Chondrocyte (in vitro differentiated cells): ENCODE measurements around the gene TSN. TPM values are rescaled to one million over a fixed set of nuclear protein-coding genes. Genes with fewer than 3 reads are reported as not detected.
"Not testable (repeated sequence)": the region's sequence is repeated elsewhere in the genome, so short reads cannot be mapped to it uniquely, and the experiment has no call there.

Experiments
- DNase-seq: peaks from one replicate; pipeline ENCODE4 v3.0.0; 2021; ENCODE audit warnings: mixed read lengths, low spot score
- H3K27ac Mint-ChIP-seq: one replicate; pipeline ENCODE4 v1.8.0; 2021; ENCODE audit warnings: mild to moderate bottlenecking, moderate library complexity, mixed read lengths; ENCODE audit not compliant: unreplicated experiment
- H3K27me3 Mint-ChIP-seq: 2 replicates; pipeline ENCODE4 v1.8.0; 2021; ENCODE audit warnings: low read depth, mixed read lengths
- H3K36me3 Mint-ChIP-seq: 2 replicates; pipeline ENCODE4 v1.8.0; 2021; ENCODE audit warnings: low read depth, mixed read lengths
- H3K4me1 Mint-ChIP-seq: 2 replicates; pipeline ENCODE4 v1.8.0; 2021; ENCODE audit warnings: low read depth, mild to moderate bottlenecking, mixed read lengths
- H3K4me3 Mint-ChIP-seq: one replicate; pipeline ENCODE4 v1.8.0; 2021; ENCODE audit warnings: mild to moderate bottlenecking, moderate library complexity, mixed read lengths; ENCODE audit not compliant: unreplicated experiment
- H3K9me3 Mint-ChIP-seq: 2 replicates; pipeline ENCODE4 v1.8.0; 2021; ENCODE audit warnings: low read depth, mixed read lengths
- total RNA-seq: library from RNA; stranded (reverse); gene quantifications from 3 replicates; pipeline ENCODE4 v1.2.1, GENCODE V29; 2021
- TF ChIP-seq, protein P1 (sequence below): fragments of 200-600 bp; sonication (generic); IDR thresholded peaks from 2 replicates; pipeline ENCODE4 v1.5.0; 2021; ENCODE audit warnings: antibody characterized with exemption, mild to moderate bottlenecking, moderate library complexity

TSN gene
- total RNA-seq, 1 donor from 2014 or later, result 57.1 TPM

DNA sequence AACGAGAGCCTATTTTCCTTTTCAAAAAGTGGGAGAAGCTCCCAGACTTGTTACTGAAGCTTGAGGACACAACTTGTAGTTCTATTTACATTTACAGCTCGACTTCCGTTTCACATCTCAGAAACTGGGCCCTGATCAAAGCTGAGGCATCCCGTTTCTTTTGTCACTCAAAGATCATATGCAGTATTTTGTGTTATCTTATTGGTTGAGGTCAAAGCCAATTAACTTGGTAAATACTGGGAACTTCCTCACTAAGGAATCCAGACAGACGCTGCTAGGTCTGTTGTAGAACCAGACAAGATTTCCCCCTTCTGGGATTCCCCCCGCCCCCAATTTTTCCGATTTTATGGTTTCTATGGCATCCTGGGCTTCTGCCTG is 50.3 kb downstream of the TSN start:
- TF ChIP-seq, protein P1, sequence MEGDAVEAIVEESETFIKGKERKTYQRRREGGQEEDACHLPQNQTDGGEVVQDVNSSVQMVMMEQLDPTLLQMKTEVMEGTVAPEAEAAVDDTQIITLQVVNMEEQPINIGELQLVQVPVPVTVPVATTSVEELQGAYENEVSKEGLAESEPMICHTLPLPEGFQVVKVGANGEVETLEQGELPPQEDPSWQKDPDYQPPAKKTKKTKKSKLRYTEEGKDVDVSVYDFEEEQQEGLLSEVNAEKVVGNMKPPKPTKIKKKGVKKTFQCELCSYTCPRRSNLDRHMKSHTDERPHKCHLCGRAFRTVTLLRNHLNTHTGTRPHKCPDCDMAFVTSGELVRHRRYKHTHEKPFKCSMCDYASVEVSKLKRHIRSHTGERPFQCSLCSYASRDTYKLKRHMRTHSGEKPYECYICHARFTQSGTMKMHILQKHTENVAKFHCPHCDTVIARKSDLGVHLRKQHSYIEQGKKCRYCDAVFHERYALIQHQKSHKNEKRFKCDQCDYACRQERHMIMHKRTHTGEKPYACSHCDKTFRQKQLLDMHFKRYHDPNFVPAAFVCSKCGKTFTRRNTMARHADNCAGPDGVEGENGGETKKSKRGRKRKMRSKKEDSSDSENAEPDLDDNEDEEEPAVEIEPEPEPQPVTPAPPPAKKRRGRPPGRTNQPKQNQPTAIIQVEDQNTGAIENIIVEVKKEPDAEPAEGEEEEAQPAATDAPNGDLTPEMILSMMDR, result no peak
- H3K36me3 Mint-ChIP-seq, result peaks cover 6% of the 10 kb centered on the region
- peaks cover 9% of the 10 kb centered on the region for H3K9me3 Mint-ChIP-seq
- H3K27me3 Mint-ChIP-seq, result peaks cover 5% of the 10 kb centered on the region
- no peak overlapping the region for H3K27ac Mint-ChIP-seq
- H3K4me1 Mint-ChIP-seq, result peaks cover 6% of the 10 kb centered on the region
- H3K4me3 Mint-ChIP-seq, result no peak overlapping the region
- DNase-seq, result no peak

DNA sequence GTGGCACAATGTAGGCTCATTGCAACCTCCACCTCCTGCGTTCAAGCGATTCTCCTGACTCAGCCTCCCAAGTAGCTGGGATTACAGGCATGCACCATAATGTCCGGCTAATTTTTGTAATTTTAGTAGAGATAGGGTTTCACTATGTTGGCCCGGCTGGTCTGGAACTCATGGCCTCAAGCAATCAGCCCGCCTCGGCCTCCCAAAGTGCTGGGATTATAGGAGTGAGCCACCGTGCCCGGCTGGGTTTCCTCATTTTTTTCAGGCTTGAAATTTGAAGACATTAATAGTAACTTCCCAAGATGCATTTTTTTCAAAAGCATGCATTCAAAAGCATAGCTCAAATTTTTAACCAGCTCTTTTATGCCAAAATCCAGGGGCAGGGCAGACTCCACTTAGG is 52.3 kb downstream of the TSN start:
- not testable (repeated sequence) for H3K9me3 Mint-ChIP-seq, H3K4me3 Mint-ChIP-seq, H3K36me3 Mint-ChIP-seq, DNase-seq, H3K27ac Mint-ChIP-seq, H3K27me3 Mint-ChIP-seq, H3K4me1 Mint-ChIP-seq

DNA sequence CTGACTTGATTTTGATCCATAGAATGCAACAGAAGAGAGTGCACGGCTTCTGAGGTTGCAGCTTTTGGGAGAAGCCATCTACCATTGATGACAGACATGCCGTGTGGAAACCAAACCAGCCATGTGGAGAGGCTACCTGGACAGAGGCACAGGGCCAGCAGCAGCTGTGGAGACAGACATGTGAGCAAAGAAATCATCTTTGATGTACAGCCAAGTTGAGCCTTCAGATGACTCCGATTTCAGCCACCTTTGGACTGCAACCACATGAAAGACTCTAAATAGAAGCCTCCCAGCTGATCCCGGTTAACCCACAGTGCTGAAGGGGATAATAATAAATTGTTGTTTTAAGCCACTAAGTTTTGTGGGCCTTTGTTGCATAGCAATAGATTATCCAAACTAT is 54.2 kb downstream of the TSN start:
- Mint-ChIP-seq H3K27me3 (peaks cover 6% of the 10 kb centered on the region), H3K27ac (no peak overlapping the region), H3K4me3 (no peak overlapping the region), H3K36me3 (no peaks in the 10 kb centered on the region), H3K9me3 (no peaks in the 10 kb centered on the region), H3K4me1 (peaks cover 2% of the 10 kb centered on the region)
- TF ChIP-seq, protein P1, result no peak
- DNase-seq, result no peak

DNA sequence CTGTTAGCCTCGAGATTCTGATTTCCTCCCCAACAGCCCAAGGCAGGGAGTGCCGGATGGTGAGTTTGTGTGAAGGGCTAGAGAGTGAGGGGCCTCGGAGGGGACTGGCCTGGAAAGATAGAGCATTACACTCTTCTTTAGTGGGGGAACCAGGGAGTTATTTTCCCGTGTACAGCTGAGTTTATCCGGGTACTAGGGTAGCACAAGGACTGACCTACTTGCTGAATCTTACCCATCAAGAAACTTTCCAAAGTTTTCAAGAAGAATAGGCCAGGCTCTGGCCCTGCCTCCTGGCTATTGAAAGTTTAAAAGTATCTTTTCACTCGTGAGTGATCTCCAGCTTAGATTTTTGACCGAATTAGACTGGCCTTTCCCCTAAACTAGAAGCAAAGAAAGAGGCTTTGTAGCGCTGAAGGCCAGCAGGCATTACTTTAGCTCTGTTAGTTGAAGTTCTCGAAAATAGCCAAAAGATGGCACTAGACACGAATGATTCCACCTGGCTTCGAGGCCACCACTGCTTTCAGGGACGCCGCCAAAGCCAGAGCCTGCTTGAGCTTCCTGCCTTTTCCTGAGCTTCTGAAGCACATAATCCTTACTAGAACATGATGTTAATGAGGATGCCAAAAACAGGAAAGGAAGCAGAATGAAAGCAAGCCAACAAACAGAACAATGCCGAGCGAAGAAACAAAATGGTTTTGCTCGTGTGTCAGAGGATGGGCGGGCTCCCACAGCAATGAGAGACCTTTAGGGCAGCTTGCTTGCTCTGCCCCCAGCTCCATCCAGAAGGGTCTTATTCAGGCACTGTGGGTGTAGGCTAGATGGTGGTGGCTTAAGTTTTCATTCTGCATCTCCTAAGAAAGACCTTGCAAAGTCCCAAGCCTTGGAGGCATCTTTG is 55.8 kb downstream of the TSN start:
- TF ChIP-seq, protein P1, result peak; percentile 88
- H3K27me3 Mint-ChIP-seq, result peaks cover 6% of the 10 kb centered on the region
- no peak overlapping the region for H3K27ac Mint-ChIP-seq
- H3K4me1 Mint-ChIP-seq, result peaks cover 2% of the 10 kb centered on the region
- no peaks in the 10 kb centered on the region for H3K9me3 Mint-ChIP-seq
- no peak overlapping the region for H3K4me3 Mint-ChIP-seq
- H3K36me3 Mint-ChIP-seq, result no peaks in the 10 kb centered on the region
- no peak for DNase-seq

DNA sequence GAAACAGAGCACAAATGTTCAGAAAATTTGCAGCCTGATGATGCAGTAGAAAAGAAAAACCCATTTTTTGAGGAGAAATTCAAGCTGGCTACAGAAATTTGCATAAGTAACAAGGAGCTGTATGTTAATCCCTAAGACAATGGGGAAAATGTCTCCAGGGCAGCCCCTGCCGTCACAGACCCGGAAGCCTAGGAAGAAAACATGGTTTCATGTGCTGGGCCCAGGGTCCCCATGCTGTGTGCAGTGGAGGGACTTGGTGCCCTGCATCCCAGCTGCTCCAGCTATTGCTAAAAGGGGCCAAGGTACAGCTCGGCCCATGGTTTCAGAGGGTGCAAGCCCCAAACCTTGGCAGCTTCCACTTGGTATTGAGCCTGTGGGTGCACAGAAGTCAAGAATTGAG is 57.6 kb downstream of the TSN start:
- H3K36me3 Mint-ChIP-seq, H3K4me3 Mint-ChIP-seq, H3K4me1 Mint-ChIP-seq, DNase-seq, H3K27me3 Mint-ChIP-seq, H3K9me3 Mint-ChIP-seq, H3K27ac Mint-ChIP-seq: not testable (repeated sequence)

DNA sequence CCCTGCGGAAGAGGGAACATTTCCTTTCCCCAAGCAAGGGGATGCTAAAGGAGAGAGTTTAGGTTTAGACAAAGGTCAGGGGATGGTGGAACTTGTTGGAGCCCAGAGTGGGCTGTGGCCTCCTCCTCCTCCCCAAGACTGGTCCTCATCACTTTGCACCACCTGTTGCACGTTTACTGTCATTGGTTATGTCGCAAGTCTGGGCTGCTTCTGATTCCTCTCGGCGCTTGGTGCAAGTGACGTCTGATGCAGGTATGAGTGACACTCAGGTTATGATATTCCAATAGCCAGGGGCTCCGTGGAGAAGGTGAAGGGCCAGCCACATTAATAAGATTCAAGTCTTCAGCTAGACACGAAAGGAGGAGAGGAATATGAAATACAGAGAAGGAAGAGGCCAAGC is 59.8 kb downstream of the TSN start:
- Mint-ChIP-seq H3K36me3 (no peaks in the 10 kb centered on the region), H3K9me3 (peaks cover 6% of the 10 kb centered on the region), H3K27ac (no peak overlapping the region), H3K27me3 (peaks cover 11% of the 10 kb centered on the region), H3K4me3 (no peak overlapping the region), H3K4me1 (peaks cover 2% of the 10 kb centered on the region)
- no peak for DNase-seq
- TF ChIP-seq, protein P1, result no peak
